ENCODE results near the gene NFILZ.

NFILZ gene

DNA sequence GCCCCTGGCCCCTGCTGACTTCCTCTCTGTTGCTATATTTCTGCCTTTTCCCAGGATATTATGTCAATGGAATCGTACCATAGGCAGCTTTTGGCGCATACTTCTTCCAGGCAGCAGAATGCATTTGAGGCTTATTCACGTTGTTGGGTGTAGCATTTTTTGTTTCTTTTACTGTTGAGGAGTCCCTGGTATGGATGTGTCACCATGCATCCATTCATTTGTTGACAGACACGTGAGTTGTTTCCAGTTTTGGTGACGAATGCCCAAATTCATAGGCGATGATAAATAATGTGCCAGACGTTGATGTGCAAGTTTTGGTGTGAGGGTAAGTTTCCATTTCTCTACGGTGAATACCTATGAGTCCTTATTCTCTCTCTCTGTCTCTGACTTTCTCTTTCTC lies 5.0 kb downstream of the NFILZ start:
- no peak for ATAC-seq
- TF ChIP-seq OSR1 (CRISPR knock-in tag; IDR thresholded peaks at IDR 0.05) (no peak), TOX (CRISPR knock-in tag; IDR thresholded peaks at IDR 0.05; ENCODE audit: borderline replicate concordance) (no peak), ZC3H10 (CRISPR knock-in tag; IDR thresholded peaks at IDR 0.05) (no peak), RARB (CRISPR knock-in tag; IDR thresholded peaks at IDR 0.05) (no peak), PPARA (CRISPR knock-in tag; IDR thresholded peaks at IDR 0.05; ENCODE audit: borderline replicate concordance) (no peak), CREB5 (CRISPR knock-in tag; IDR thresholded peaks at IDR 0.05; ENCODE audit: low read depth) (no peak), GLIS3 (CRISPR knock-in tag; IDR thresholded peaks at IDR 0.05) (no peak), SNAI2 (CRISPR knock-in tag; IDR thresholded peaks at IDR 0.05) (no peak), BACH2 (CRISPR knock-in tag; IDR thresholded peaks at IDR 0.05; ENCODE audit: borderline replicate concordance) (no peak), ARNTL (CRISPR knock-in tag; IDR thresholded peaks at IDR 0.05; ENCODE audit: borderline replicate concordance, low read depth) (no peak), ISL1 (CRISPR knock-in tag; IDR thresholded peaks at IDR 0.05) (no peak)
- TF ChIP-seq, protein P1, sequence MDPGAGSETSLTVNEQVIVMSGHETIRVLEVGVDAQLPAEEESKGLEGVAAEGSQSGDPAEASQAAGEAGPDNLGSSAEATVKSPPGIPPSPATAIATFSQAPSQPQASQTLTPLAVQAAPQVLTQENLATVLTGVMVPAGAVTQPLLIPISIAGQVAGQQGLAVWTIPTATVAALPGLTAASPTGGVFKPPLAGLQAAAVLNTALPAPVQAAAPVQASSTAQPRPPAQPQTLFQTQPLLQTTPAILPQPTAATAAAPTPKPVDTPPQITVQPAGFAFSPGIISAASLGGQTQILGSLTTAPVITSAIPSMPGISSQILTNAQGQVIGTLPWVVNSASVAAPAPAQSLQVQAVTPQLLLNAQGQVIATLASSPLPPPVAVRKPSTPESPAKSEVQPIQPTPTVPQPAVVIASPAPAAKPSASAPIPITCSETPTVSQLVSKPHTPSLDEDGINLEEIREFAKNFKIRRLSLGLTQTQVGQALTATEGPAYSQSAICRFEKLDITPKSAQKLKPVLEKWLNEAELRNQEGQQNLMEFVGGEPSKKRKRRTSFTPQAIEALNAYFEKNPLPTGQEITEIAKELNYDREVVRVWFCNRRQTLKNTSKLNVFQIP (CRISPR knock-in tag; IDR thresholded peaks at IDR 0.05; ENCODE audit: borderline replicate concordance, low read depth), result no peak
- TF ChIP-seq, protein P2, sequence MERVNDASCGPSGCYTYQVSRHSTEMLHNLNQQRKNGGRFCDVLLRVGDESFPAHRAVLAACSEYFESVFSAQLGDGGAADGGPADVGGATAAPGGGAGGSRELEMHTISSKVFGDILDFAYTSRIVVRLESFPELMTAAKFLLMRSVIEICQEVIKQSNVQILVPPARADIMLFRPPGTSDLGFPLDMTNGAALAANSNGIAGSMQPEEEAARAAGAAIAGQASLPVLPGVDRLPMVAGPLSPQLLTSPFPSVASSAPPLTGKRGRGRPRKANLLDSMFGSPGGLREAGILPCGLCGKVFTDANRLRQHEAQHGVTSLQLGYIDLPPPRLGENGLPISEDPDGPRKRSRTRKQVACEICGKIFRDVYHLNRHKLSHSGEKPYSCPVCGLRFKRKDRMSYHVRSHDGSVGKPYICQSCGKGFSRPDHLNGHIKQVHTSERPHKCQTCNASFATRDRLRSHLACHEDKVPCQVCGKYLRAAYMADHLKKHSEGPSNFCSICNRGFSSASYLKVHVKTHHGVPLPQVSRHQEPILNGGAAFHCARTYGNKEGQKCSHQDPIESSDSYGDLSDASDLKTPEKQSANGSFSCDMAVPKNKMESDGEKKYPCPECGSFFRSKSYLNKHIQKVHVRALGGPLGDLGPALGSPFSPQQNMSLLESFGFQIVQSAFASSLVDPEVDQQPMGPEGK (CRISPR knock-in tag; IDR thresholded peaks at IDR 0.05; ENCODE audit: borderline replicate concordance), result no peak

DNA sequence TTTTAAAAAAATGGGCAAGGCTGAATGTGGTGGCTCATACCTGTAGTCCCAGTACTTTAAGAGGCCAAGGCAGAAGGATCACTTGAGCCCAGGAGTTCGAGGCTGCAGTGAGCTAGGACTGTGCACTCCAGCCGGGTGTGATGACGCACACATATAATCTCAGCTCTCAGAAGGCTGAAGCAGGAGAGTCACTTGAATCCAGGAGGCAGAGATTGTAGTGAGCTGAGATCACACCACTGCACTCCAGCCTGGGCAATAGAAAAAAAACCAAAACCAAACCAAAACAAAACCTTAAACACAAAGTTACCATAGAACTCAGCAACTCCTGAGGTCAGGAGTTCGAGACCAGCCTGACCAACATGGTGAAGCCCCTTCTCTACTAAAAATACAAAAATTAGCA lies 6.6 kb downstream of the NFILZ start:
- 0 out of 3 replicates have a peak, but pooled peaks have one; percentile 37 for ATAC-seq

DNA sequence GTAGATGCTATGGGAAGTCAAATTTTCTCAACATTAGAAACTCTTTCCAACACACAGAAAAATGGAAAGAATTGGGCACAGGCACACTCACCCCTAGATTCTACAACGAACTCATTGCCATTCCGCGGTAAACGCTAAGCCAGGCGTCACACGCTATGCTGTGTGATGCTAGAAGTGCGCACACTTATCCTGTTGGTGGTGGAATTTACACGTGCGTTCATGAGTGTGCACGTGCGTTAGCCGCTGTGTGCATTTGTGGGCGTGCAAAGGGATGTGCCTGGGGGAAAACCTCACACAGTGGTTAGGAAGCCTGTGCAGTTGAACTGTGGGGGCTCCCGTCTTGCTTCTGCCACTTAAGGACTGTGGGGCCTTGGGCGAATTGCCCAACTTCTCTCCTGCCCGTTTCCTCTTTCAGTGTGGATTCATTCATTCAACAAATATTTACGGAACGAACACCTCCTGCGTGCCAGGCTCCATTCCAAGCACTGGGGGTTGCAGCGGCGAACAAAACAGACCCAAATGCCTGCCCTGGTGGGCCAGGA lies 7.7 kb downstream of the NFILZ start:
- TF ChIP-seq TSHZ2 (CRISPR knock-in tag; IDR thresholded peaks at IDR 0.05) (no peak), ZFP30 (CRISPR knock-in tag; IDR thresholded peaks at IDR 0.05) (no peak), BACH2 (CRISPR knock-in tag; IDR thresholded peaks at IDR 0.05; ENCODE audit: borderline replicate concordance) (no peak), ARNTL (CRISPR knock-in tag; IDR thresholded peaks at IDR 0.05; ENCODE audit: borderline replicate concordance, low read depth) (no peak), CSDC2 (CRISPR knock-in tag; IDR thresholded peaks at IDR 0.05) (no peak), ISL1 (CRISPR knock-in tag; IDR thresholded peaks at IDR 0.05) (no peak), PPARA (CRISPR knock-in tag; IDR thresholded peaks at IDR 0.05; ENCODE audit: borderline replicate concordance) (no peak), ZNF565 (CRISPR knock-in tag; conservative IDR thresholded peaks at IDR 0.05; ENCODE audit: low read depth) (no peak), GLIS3 (CRISPR knock-in tag; IDR thresholded peaks at IDR 0.05) (no peak), ESRRG (CRISPR knock-in tag; IDR thresholded peaks at IDR 0.05) (no peak)
- TF ChIP-seq, protein P1 (CRISPR knock-in tag; IDR thresholded peaks at IDR 0.05; ENCODE audit: borderline replicate concordance, low read depth), result no peak
- TF ChIP-seq, protein P2 (CRISPR knock-in tag; IDR thresholded peaks at IDR 0.05; ENCODE audit: borderline replicate concordance), result no peak
- TF ChIP-seq, protein P3, sequence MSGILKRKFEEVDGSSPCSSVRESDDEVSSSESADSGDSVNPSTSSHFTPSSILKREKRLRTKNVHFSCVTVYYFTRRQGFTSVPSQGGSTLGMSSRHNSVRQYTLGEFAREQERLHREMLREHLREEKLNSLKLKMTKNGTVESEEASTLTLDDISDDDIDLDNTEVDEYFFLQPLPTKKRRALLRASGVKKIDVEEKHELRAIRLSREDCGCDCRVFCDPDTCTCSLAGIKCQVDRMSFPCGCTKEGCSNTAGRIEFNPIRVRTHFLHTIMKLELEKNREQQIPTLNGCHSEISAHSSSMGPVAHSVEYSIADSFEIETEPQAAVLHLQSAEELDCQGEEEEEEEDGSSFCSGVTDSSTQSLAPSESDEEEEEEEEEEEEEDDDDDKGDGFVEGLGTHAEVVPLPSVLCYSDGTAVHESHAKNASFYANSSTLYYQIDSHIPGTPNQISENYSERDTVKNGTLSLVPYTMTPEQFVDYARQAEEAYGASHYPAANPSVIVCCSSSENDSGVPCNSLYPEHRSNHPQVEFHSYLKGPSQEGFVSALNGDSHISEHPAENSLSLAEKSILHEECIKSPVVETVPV (CRISPR knock-in tag; IDR thresholded peaks at IDR 0.05), result no peak
- ATAC-seq, result no peak; the same call in 1 of the 3 replicates
